Erythroblast (primary cell): ENCODE measurements around the gene CELF2.

ENCODE experiments used
- DNase-seq, 2 experiments: peaks; one replicate each; lab custom pipeline; 2025; lab: John Stamatoyannopoulos, UW
- GATA1 ChIP-seq: IDR thresholded peaks from 2 replicates; pipeline ENCODE4 v1.6.1; 2011; ENCODE audit warnings: low read depth, mild to moderate bottlenecking, control low read depth, low read length, moderate library complexity
- POLR2A ChIP-seq: IDR thresholded peaks from 2 replicates; pipeline ENCODE4 v1.6.1; 2011; ENCODE audit warnings: mild to moderate bottlenecking, low read length

CELF2 gene

GRCh38 chr10:11091517-11092102 is 73.9 kb downstream of the CELF2 start:
- no peak for TF ChIP-seq POLR2A
- no peak for TF ChIP-seq GATA1
- DNase-seq, result no peak

GRCh38 chr10:11093771-11094736 is 76.4 kb downstream of the CELF2 start:
- no peak for TF ChIP-seq GATA1
- no peak for TF ChIP-seq POLR2A

GRCh38 chr10:11095374-11095801 is 77.7 kb downstream of the CELF2 start:
- DNase-seq, result no peak
- TF ChIP-seq POLR2A (no peak), GATA1 (no peak)

More at GRCh38 chr10:11093771-11094736, 76.4 kb downstream of the CELF2 start:
- DNase-seq, result no peak

- no peak for TF ChIP-seq POLR2A
- TF ChIP-seq GATA1, result no peak
- no peak for DNase-seq
Observed at GRCh38 chr10:11096422-11096821, 78.8 kb downstream of the CELF2 start.

- TF ChIP-seq GATA1, result no peak
- no peak for TF ChIP-seq POLR2A
- no peak for DNase-seq
Observed at GRCh38 chr10:11097686-11098085, 80.0 kb downstream of the CELF2 start.

- TF ChIP-seq GATA1, result no peak
- TF ChIP-seq POLR2A, result no peak
- DNase-seq, result no peak
Observed at GRCh38 chr10:11098666-11099065, 81.0 kb downstream of the CELF2 start.

GRCh38 chr10:11104772-11105675 is 87.4 kb downstream of the CELF2 start:
- no peak for TF ChIP-seq POLR2A
- TF ChIP-seq GATA1, result no peak
- DNase-seq, result no peak

- DNase-seq, result no peak
- TF ChIP-seq POLR2A, result no peak
Observed at GRCh38 chr10:11105676-11106004, 88.0 kb downstream of the CELF2 start.

- TF ChIP-seq GATA1, result no peak
- no peak for TF ChIP-seq POLR2A
- no peak for DNase-seq
Observed at GRCh38 chr10:11106621-11107374, 89.1 kb downstream of the CELF2 start.

GRCh38 chr10:11107948-11108347 is 90.3 kb downstream of the CELF2 start:
- TF ChIP-seq POLR2A (no peak), GATA1 (no peak)
- DNase-seq, result no peak

GRCh38 chr10:11108356-11108755 is 90.7 kb downstream of the CELF2 start:
- DNase-seq, result no peak
- TF ChIP-seq POLR2A, result no peak
- no peak for TF ChIP-seq GATA1

GRCh38 chr10:11109590-11109989 is 91.9 kb downstream of the CELF2 start:
- DNase-seq, result no peak
- TF ChIP-seq GATA1, result no peak

GRCh38 chr10:11110539-11110938 is 92.9 kb downstream of the CELF2 start:
- DNase-seq, result no peak
- TF ChIP-seq POLR2A, result no peak
- TF ChIP-seq GATA1, result no peak
